Testis (tissue), 2 donors: Measurements from ENCODE around the gene NIPSNAP3A.
"Not testable (repeated sequence)": the region's sequence is repeated elsewhere in the genome, so short reads cannot be mapped to it uniquely, and the experiment has no call there.

Experiments used
- CTCF ChIP-seq, 3 experiments: fragments of 450-650 bp in 2 of 3; fragments of 200-600 bp in 1 of 3; sonication (generic) in 1 of 3; IDR thresholded peaks; one replicate each; pipeline ENCODE4 v1.5.1; 2016 to 2019; ENCODE audit warnings: antibody characterized with exemption in 3 of 3, mild to moderate bottlenecking in 2 of 3, moderate library complexity in 1 of 3
- POLR2A ChIP-seq: fragments of 450-650 bp; IDR thresholded peaks from one replicate; pipeline ENCODE4 v1.6.1; 2017; ENCODE audit warnings: antibody characterized with exemption, mild to moderate bottlenecking, moderate library complexity

- not testable (repeated sequence) for TF ChIP-seq POLR2A; CTCF (IDR thresholded peaks at IDR 0.05)
Observed at GRCh38 chr9:104769029-104769428, 21.5 kb downstream of the NIPSNAP3A start.
